HCT116 (cell line): ENCODE results near the gene TRMO. TPM values are rescaled to one million over a fixed set of nuclear protein-coding genes. Genes with fewer than 3 reads are reported as not detected.

Source experiments
- ATAC-seq: fragments of 200-7000 bp; cut with Tn5 transposase; 2 replicates; pipeline ENCODE4 v1.9.1; 2020; ENCODE audit warnings: mild to moderate bottlenecking, moderate library complexity
- BruUV-seq: library from RNA; stranded (reverse); fragments of 400-500 nt; replicated peaks from 2 replicates; lab custom pipeline; 2021; lab: Mats Ljungman, UMichigan
- CTCF ChIA-PET: fragments of 300-600 bp; sonication (Branson Sonifier 250); formaldehyde crosslinking; loops from one replicate; lab custom pipeline; 2021; ENCODE audit warnings: antibody characterized with exemption; lab: Charles Lee
- POLR2A ChIA-PET: fragments of 300-600, 350-600 bp; sonication (Branson Sonifier 250); formaldehyde crosslinking; loops from one replicate; lab custom pipeline; 2021; ENCODE audit warnings: antibody characterized with exemption; lab: Charles Lee
- RAD21 ChIA-PET, 2 experiments: fragments of 300-600 bp; sonication (Branson Sonifier 250); formaldehyde crosslinking; loops; one replicate each; lab custom pipeline; 2023; ENCODE audit warnings: low total read pairs in 2 of 2; ENCODE audit not compliant: uncharacterized antibody in 2 of 2, unreplicated experiment in 2 of 2, low non-redundant PET in 1 of 2; lab: Charles Lee
- DNase-seq: peaks from one replicate; pipeline ENCODE4 v3.0.0-alpha.2; 2010; ENCODE audit warnings: low read depth, low spot score
- H2AFZ ChIP-seq: fragments of 200-600 bp; shearing (Covaris generic), sonication (generic); 2 replicates; pipeline ENCODE4 v1.6.1; 2017; ENCODE audit warnings: low read depth, mixed run types, mixed read lengths, antibody characterized with exemption, low read length; ENCODE audit not compliant: poor library complexity, severe bottlenecking
- H3K27ac ChIP-seq: 2 replicates; pipeline ENCODE4 v1.5.1; 2012; ENCODE audit warnings: low read depth, low read length
- H3K27me3 ChIP-seq: fragments of 200-600 bp; sonication (generic); 2 replicates; pipeline ENCODE4 v1.6.1; 2016; ENCODE audit warnings: mixed run types, low read length, mixed read lengths; ENCODE audit not compliant: insufficient read depth
- H3K36me3 ChIP-seq, 2 experiments: fragments of 200-500 bp in 1 of 2; fragments of 200-600 bp in 1 of 2; sonication (Bioruptor generic) in 1 of 2; sonication (generic) in 1 of 2; 2 replicates each; pipeline versions ENCODE4 v1.5.1 to v1.6.1; 2014 to 2016; ENCODE audit warnings: low read length in 2 of 2, inconsistent platforms in 1 of 2, mixed read lengths in 1 of 2, mixed run types in 1 of 2; ENCODE audit not compliant: insufficient read depth in 2 of 2, control insufficient read depth in 1 of 2
- H3K4me1 ChIP-seq, 2 experiments: fragments of 200-600 bp in 1 of 2; sonication (generic) in 1 of 2; 2 replicates each; pipeline versions ENCODE4 v1.5.1 to v1.6.1; 2012 to 2017; ENCODE audit warnings: low read length in 2 of 2, inconsistent platforms in 1 of 2, mild to moderate bottlenecking in 1 of 2, mixed read lengths in 1 of 2, mixed run types in 1 of 2, moderate library complexity in 1 of 2; ENCODE audit not compliant: insufficient read depth in 2 of 2, control insufficient read depth in 1 of 2
- H3K4me2 ChIP-seq: fragments of 200-600 bp; sonication (generic); 2 replicates; pipeline ENCODE4 v1.6.1; 2017; ENCODE audit warnings: mixed run types, low read length, mixed read lengths
- H3K4me3 ChIP-seq, 2 experiments: fragments of 200-600 bp in 1 of 2; sonication (generic) in 1 of 2; replicated peaks in 1 of 2; 2 replicates each; pipeline ENCODE4 v1.5.1; 2011 to 2016; ENCODE audit warnings: low read length in 2 of 2, control low read depth in 1 of 2, low read depth in 1 of 2, mild to moderate bottlenecking in 1 of 2, mixed read lengths in 1 of 2, mixed run types in 1 of 2
- H3K79me2 ChIP-seq: fragments of 200-600 bp; sonication (generic); 2 replicates; pipeline ENCODE4 v1.6.1; 2017; ENCODE audit warnings: mild to moderate bottlenecking, mixed run types, low read length, moderate library complexity, mixed read lengths; ENCODE audit not compliant: insufficient read depth
- H3K9ac ChIP-seq: fragments of 200-600 bp; sonication (generic); 2 replicates; pipeline ENCODE4 v1.6.1; 2016; ENCODE audit warnings: low read length, mixed read lengths
- H3K9me2 ChIP-seq: fragments of 200-600 bp; sonication (generic), shearing (Covaris generic); 2 replicates; pipeline ENCODE4 v1.6.1; 2017; ENCODE audit warnings: mixed run types, mild to moderate bottlenecking, moderate library complexity; ENCODE audit not compliant: insufficient read depth
- H3K9me3 ChIP-seq, 2 experiments: fragments of 200-500 bp in 1 of 2; fragments of 200-600 bp in 1 of 2; sonication (Bioruptor generic) in 1 of 2; sonication (generic) in 1 of 2; 2 replicates each; pipeline ENCODE4 v1.6.1; 2014 to 2017; ENCODE audit warnings: low read length in 2 of 2, mixed read lengths in 2 of 2, inconsistent platforms in 1 of 2, low read depth in 1 of 2, mild to moderate bottlenecking in 1 of 2, mixed run types in 1 of 2, moderate library complexity in 1 of 2; ENCODE audit not compliant: control insufficient read depth in 1 of 2, insufficient read depth in 1 of 2
- H4K20me1 ChIP-seq: fragments of 200-600 bp; sonication (generic), shearing (Covaris generic); 2 replicates; pipeline ENCODE4 v1.6.1; 2017; ENCODE audit warnings: mixed run types, mild to moderate bottlenecking, moderate library complexity; ENCODE audit not compliant: insufficient read depth
- CBX3 ChIP-seq: IDR thresholded peaks from 2 replicates; pipeline ENCODE4 v1.6.1; 2012; ENCODE audit warnings: low read depth
- CTCF ChIP-seq, 3 experiments: fragments of 200-600 bp in 1 of 3; sonication (generic) in 1 of 3; IDR thresholded peaks in 2 of 3; conservative IDR thresholded peaks in 1 of 3; 2 replicates each; pipeline ENCODE4 v1.5.1; 2012 to 2017; ENCODE audit warnings: low read depth in 2 of 3, low read length in 2 of 3, antibody characterized with exemption in 1 of 3, borderline replicate concordance in 1 of 3, control low read depth in 1 of 3, mild to moderate bottlenecking in 1 of 3, mixed read lengths in 1 of 3, mixed run types in 1 of 3, moderate library complexity in 1 of 3; ENCODE audit not compliant: insufficient read depth in 1 of 3
- EGR1 ChIP-seq: IDR thresholded peaks from 2 replicates; pipeline ENCODE4 v1.6.1; 2012; ENCODE audit warnings: low read depth
- POLR2A ChIP-seq: IDR thresholded peaks from 2 replicates; pipeline ENCODE4 v1.7.0; 2011; ENCODE audit warnings: borderline replicate concordance; ENCODE audit not compliant: insufficient read depth, insufficient read length; ENCODE audit errors: extremely low read depth
- POLR2AphosphoS5 ChIP-seq: IDR thresholded peaks from 2 replicates; pipeline ENCODE4 v1.6.1; 2011; ENCODE audit warnings: mild to moderate bottlenecking, low read depth, low read length, moderate library complexity
- RAD21 ChIP-seq: IDR thresholded peaks from 2 replicates; pipeline ENCODE4 v1.6.1; 2012; ENCODE audit warnings: low read depth, mild to moderate bottlenecking
- REST ChIP-seq: IDR thresholded peaks from 2 replicates; pipeline ENCODE4 v1.6.1; 2012; ENCODE audit warnings: low read depth
- SP1 ChIP-seq: IDR thresholded peaks from 2 replicates; pipeline ENCODE4 v1.6.1; 2012; ENCODE audit warnings: low read depth
- YY1 ChIP-seq: IDR thresholded peaks from 2 replicates; pipeline ENCODE4 v1.6.1; 2011; ENCODE audit warnings: low read length, low read depth, moderate library complexity, mild to moderate bottlenecking; ENCODE audit not compliant: insufficient replicate concordance; ENCODE audit errors: extremely low read depth
- intact Hi-C: fragments of 100-400 bp; cut with micrococcal nuclease; formaldehyde crosslinking; loops from 2 replicates; pipeline ENCODE4 v1.10.0; 2022
- total RNA-seq: library from RNA; stranded (reverse); gene quantifications from one replicate; pipeline ENCODE4 v1.2.1, GENCODE V29; 2021; ENCODE audit not compliant: unreplicated experiment

Gene TRMO
- total RNA-seq, 1 experiment from 2014 or later: 10.2 TPM

DNA sequence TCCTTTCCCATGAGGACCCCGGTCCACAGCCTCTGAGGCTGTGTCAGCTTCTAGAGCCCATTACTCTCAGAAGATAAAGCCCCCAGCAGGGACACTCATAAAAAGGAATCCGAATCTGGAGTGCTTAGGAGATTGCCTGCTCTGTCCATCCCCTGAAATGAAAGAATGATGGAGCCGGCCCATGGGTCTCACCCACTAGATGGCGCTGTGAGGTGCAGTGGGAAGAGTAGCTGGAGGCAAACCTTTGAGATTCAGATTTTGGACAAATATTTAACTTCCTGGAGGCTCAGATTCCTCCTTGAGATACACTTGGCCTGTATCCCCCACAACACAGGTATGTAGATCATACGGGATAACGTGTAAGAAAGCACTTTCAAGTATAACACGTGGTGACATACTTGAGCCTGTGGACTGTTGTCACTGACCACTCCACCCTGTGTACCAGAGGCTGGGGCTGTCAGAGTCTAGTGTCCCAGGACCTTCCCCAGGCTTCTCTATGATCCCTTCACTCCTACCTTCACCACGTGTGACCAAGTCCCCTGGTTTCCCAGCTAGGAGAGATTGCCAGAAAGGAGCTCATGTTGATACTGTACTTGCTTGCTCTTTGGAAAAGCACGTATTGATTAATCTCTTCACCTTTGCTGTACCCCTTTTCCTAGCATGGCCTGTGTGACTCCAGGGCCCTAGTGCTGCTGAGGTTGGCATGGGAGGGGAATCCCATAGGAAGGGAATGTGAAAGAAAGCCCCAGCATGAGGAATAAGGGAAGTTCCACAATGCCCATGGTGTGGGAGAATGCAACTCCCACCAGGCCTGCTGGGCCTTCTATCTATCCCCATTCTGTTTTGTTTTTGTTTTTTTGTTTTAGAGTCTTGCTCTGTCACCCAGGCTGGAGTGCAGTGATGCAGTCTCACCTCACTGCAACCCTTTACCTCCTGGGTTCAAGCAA, 32.1 kb downstream of the TRMO start:
- H3K4me3 ChIP-seq: no peak overlapping the region
- ChIA-PET RAD21 (no interaction called here), POLR2A (no interaction called here), CTCF (interaction anchor here (0.6 to 2.5 kb wide), 18 partner anchors 9 to 244 kb away, joined by 3 to 30 read pairs (median 4); partner anchors contain the start of gene TRMO)
- H4K20me1 ChIP-seq: no peaks in the 10 kb centered on the region
- no peaks in the 10 kb centered on the region for H3K36me3 ChIP-seq
- H3K9ac ChIP-seq: no peak overlapping the region
- no peak for DNase-seq
- BruUV-seq: no TSS peak
- no peak overlapping the region for H3K4me2 ChIP-seq
- no peaks in the 10 kb centered on the region for H3K27me3 ChIP-seq
- H3K4me1 ChIP-seq: no peaks in the 10 kb centered on the region
- intact Hi-C loops: no loop called here
- ATAC-seq: peak; percentile 89
- no peaks in the 10 kb centered on the region for H3K9me2 ChIP-seq
- no peaks in the 10 kb centered on the region for H3K9me3 ChIP-seq
- H3K79me2 ChIP-seq: no peaks in the 10 kb centered on the region
- TF ChIP-seq CTCF (IDR thresholded peaks at IDR 0.05 in 2 of 3, conservative IDR thresholded peaks at IDR 0.05 in 1 of 3; ENCODE audit: borderline replicate concordance in 1 of 3, insufficient read depth in 1 of 3, low read depth in 2 of 3, low read length in 2 of 3) (peak; percentile 39 to 97 (median 94); a peak in 5 of 6 replicates), RAD21 (peak; percentile 42; the same call in 1 of the 2 replicates), YY1 (peak; percentile 47), CBX3 (no peak)
- no peak overlapping the region for H3K27ac ChIP-seq
- H2AFZ ChIP-seq: no peak overlapping the region

- ATAC-seq: no peak
- no peak for DNase-seq
- Histone ChIP-seq H3K9me3 (no peaks in the 10 kb centered on the region), H3K4me2 (no peak overlapping the region), H3K36me3 (no peaks in the 10 kb centered on the region), H3K79me2 (no peaks in the 10 kb centered on the region), H3K27ac (no peak overlapping the region), H3K9ac (no peak overlapping the region), H2AFZ (no peak overlapping the region), H3K27me3 (no peaks in the 10 kb centered on the region), H3K4me3 (no peak overlapping the region), H3K9me2 (no peaks in the 10 kb centered on the region), H3K4me1 (no peaks in the 10 kb centered on the region), H4K20me1 (no peaks in the 10 kb centered on the region)
- no TSS peak for BruUV-seq
- CTCF ChIA-PET: interaction anchor here (1.8 kb wide), 1 partner anchor 10 kb away, joined by 8 read pairs; no protein-coding TSS in a partner anchor
- RAD21 ChIA-PET: no interaction called here
- POLR2A ChIA-PET: no interaction called here
- intact Hi-C loops: no loop called here
- no peak for TF ChIP-seq POLR2A
- TF ChIP-seq POLR2AphosphoS5: no peak
- TF ChIP-seq SP1: no peak
- TF ChIP-seq EGR1: no peak
- no peak for TF ChIP-seq RAD21
- no peak for TF ChIP-seq REST
These were observed 42.0 kb downstream of the TRMO start for GRCh38 chr9:97880336-97880735.
